Endothelial cell of umbilical vein (primary cell): Measurements from ENCODE around the gene BNC2. TPM values are rescaled to one million over a fixed set of nuclear protein-coding genes. Genes with fewer than 3 reads are reported as not detected.

ENCODE experiments used
- BruUV-seq: library from RNA; stranded (reverse); fragments of 400-500 nt; replicated peaks from 2 replicates; lab custom pipeline; 2021; lab: Mats Ljungman, UMichigan
- CTCF ChIA-PET: fragments of 300-600, 350-600 bp; sonication (Branson Sonifier 250); formaldehyde crosslinking; loops from one replicate; lab custom pipeline; 2021; ENCODE audit warnings: antibody characterized with exemption, inconsistent platforms; lab: Charles Lee
- POLR2A ChIA-PET: fragments of 300-600, 350-600 bp; sonication (Branson Sonifier 250); formaldehyde crosslinking; loops from one replicate; lab custom pipeline; 2021; ENCODE audit warnings: antibody characterized with exemption, inconsistent platforms; lab: Charles Lee
- DNase-seq: peaks from one replicate; pipeline ENCODE4 v3.0.0-alpha.2; 2011; ENCODE audit warnings: low read depth, low spot score
- FAIRE-seq: peaks from 2 replicates; lab custom pipeline; 2011; peaks lifted over from hg19 to GRCh38; lab: Jason Lieb, UNC
- H2AFZ ChIP-seq: 2 replicates; pipeline ENCODE4 v1.6.0; 2012; ENCODE audit warnings: low read depth, low read length, control low read depth, inconsistent platforms
- H3K27ac ChIP-seq: 2 replicates; pipeline ENCODE4 v1.5.1; 2011; ENCODE audit warnings: low read depth, mild to moderate bottlenecking, control low read depth, low read length, moderate library complexity; ENCODE audit not compliant: insufficient read depth
- H3K27me3 ChIP-seq, 2 experiments: 2 replicates each; pipeline versions ENCODE4 v1.6.0 to v1.6.1; 2011; ENCODE audit warnings: low read length in 2 of 2, mixed read lengths in 1 of 2; ENCODE audit not compliant: control insufficient read depth in 2 of 2, insufficient read depth in 2 of 2
- H3K36me3 ChIP-seq, 2 experiments: 2 replicates in 1 of 2; 3 replicates in 1 of 2; pipeline ENCODE4 v1.5.1; 2011; ENCODE audit warnings: low read length in 2 of 2, mild to moderate bottlenecking in 1 of 2, moderate library complexity in 1 of 2; ENCODE audit not compliant: control insufficient read depth in 2 of 2, insufficient read depth in 2 of 2; ENCODE audit errors: extremely low read depth in 1 of 2
- H3K4me1 ChIP-seq: 3 replicates; pipeline ENCODE4 v1.5.1; 2011; ENCODE audit warnings: mild to moderate bottlenecking, low read length; ENCODE audit not compliant: control insufficient read depth, insufficient read depth; ENCODE audit errors: extremely low read depth
- H3K4me2 ChIP-seq: 2 replicates; pipeline ENCODE4 v1.6.1; 2011; ENCODE audit warnings: low read length, control low read depth, mixed read lengths; ENCODE audit not compliant: insufficient read depth
- H3K4me3 ChIP-seq, 3 experiments: fragments of 200-600 bp in 1 of 3; sonication (generic), shearing (Covaris generic) in 1 of 3; replicated peaks in 1 of 3; 2 replicates each; pipeline ENCODE4 v1.5.1; 2011 to 2016; ENCODE audit warnings: control low read depth in 3 of 3, low read length in 3 of 3, mild to moderate bottlenecking in 2 of 3, inconsistent platforms in 1 of 3, low read depth in 1 of 3, moderate library complexity in 1 of 3; ENCODE audit not compliant: insufficient read depth in 1 of 3
- H3K79me2 ChIP-seq: 2 replicates; pipeline ENCODE4 v1.6.0; 2012; ENCODE audit warnings: low read length, inconsistent platforms; ENCODE audit not compliant: control insufficient read depth, insufficient read depth
- H3K9ac ChIP-seq: replicated peaks from 2 replicates; pipeline ENCODE3; 2011; ENCODE audit warnings: low read length, control low read depth; ENCODE audit not compliant: insufficient read depth; ENCODE audit errors: extremely low read depth
- H3K9me1 ChIP-seq: replicated peaks from 3 replicates; pipeline ENCODE4 v1.6.0; 2011; ENCODE audit warnings: mild to moderate bottlenecking, low read length; ENCODE audit not compliant: control insufficient read depth, insufficient read depth; ENCODE audit errors: extremely low read depth
- H3K9me3 ChIP-seq: replicated peaks from 2 replicates; pipeline ENCODE4 v1.5.1; 2012; ENCODE audit warnings: low read length, inconsistent platforms; ENCODE audit not compliant: control insufficient read depth, insufficient read depth
- H4K20me1 ChIP-seq: replicated peaks from 2 replicates; pipeline ENCODE3; 2011; ENCODE audit warnings: mild to moderate bottlenecking, low read length; ENCODE audit not compliant: control insufficient read depth, insufficient read depth; ENCODE audit errors: extremely low read depth
- EZH2 ChIP-seq: IDR thresholded peaks from 2 replicates; pipeline ENCODE4 v1.6.1; 2012; ENCODE audit warnings: borderline replicate concordance, low read depth, mild to moderate bottlenecking, moderate library complexity, low read length, inconsistent platforms; ENCODE audit not compliant: severe bottlenecking
- FOS ChIP-seq: IDR thresholded peaks from 2 replicates; pipeline ENCODE4 v1.6.1; 2011; ENCODE audit warnings: mild to moderate bottlenecking, low read length, moderate library complexity, borderline replicate concordance; ENCODE audit not compliant: insufficient read depth
- GATA2 ChIP-seq: IDR thresholded peaks from 2 replicates; pipeline ENCODE4 v1.7.0; 2011; ENCODE audit warnings: low read depth, mild to moderate bottlenecking, moderate library complexity, mixed read lengths, low read length; ENCODE audit not compliant: insufficient read length, insufficient read depth
- JUN ChIP-seq: IDR thresholded peaks from 2 replicates; pipeline ENCODE4 v1.6.1; 2011; ENCODE audit warnings: borderline replicate concordance, low read depth; ENCODE audit not compliant: insufficient read length, insufficient read depth
- MAX ChIP-seq: IDR thresholded peaks from 2 replicates; pipeline ENCODE4 v1.6.1; 2011; ENCODE audit not compliant: insufficient read depth, insufficient read length
- MYC ChIP-seq: IDR thresholded peaks from one replicate; pipeline ENCODE4 v1.6.1; 2011; ENCODE audit warnings: mild to moderate bottlenecking, low read depth, low read length
- POLR2A ChIP-seq: IDR thresholded peaks from 2 replicates; pipeline ENCODE4 v1.6.1; 2012; ENCODE audit warnings: low read depth, mild to moderate bottlenecking, control low read depth, low read length
- POLR2AphosphoS5 ChIP-seq: IDR thresholded peaks from 2 replicates; pipeline ENCODE4 v1.6.1; 2012; ENCODE audit warnings: low read depth, mild to moderate bottlenecking, control low read depth, low read length, moderate library complexity; ENCODE audit not compliant: insufficient read depth
- dilution Hi-C: fragments of 300-500 bp; cut with MboI; formaldehyde crosslinking; loops from one replicate; pipeline ENCODE4 v1.15.0; 2019; ENCODE audit warnings: low sequenced_read_pairs; ENCODE audit not compliant: extremely low pct_ligation_motif_present
- intact Hi-C: fragments of 100-400 bp; cut with micrococcal nuclease; formaldehyde crosslinking; loops from one replicate; pipeline ENCODE4 v1.10.0; 2022
- polyA plus RNA-seq, 4 experiments: library from polyadenylated mRNA; depleted of rRNA in 3 of 4; stranded (reverse) in 3 of 4; unstranded in 1 of 4; fragments of >200 nt; gene quantifications; 2 replicates each; pipeline versions ENCODE4 v1.2.1 to v1.2.3, GENCODE V29; 2011 to 2012; ENCODE audit warnings: missing spikeins in 1 of 4
- total RNA-seq: library from RNA; stranded (reverse); gene quantifications from 2 replicates; pipeline ENCODE4 v1.2.3, GENCODE V29; 2021
- TF ChIP-seq, protein P1 (sequence below), 2 donors: IDR thresholded peaks; 1 replicate in 1 of 2; 2 replicates in 1 of 2; pipeline ENCODE4 v1.5.1; 2011; ENCODE audit warnings: low read length in 2 of 2, mild to moderate bottlenecking in 2 of 2, moderate library complexity in 2 of 2, control low read depth in 1 of 2, inconsistent platforms in 1 of 2, low read depth in 1 of 2; ENCODE audit not compliant: insufficient read depth in 1 of 2; ENCODE audit errors: extremely low read depth in 1 of 2

Gene BNC2
- total and polyA plus RNA-seq, 2 donors (not counting 3 experiments of a cell fraction or from before 2014, with no cell fraction given) = 12.1 to 34.3 TPM

- DNase-seq (no peak), FAIRE-seq (no peak)
- no peaks in the 10 kb centered on the region for H3K9me1 ChIP-seq
- H3K4me3 ChIP-seq = no peak overlapping the region
- no peaks in the 10 kb centered on the region for H4K20me1 ChIP-seq
- no peak overlapping the region for H3K9ac ChIP-seq
- H3K9me3 ChIP-seq = no peaks in the 10 kb centered on the region
- no TSS peak for BruUV-seq
- no peak for TF ChIP-seq MYC
- intact Hi-C loops (no loop called here), dilution Hi-C loops (no loop called here)
- CTCF ChIA-PET = no interaction called here
- H3K4me1 ChIP-seq = no peaks in the 10 kb centered on the region
- no peaks in the 10 kb centered on the region for H3K27me3 ChIP-seq
- no peak overlapping the region for H3K27ac ChIP-seq
- H3K4me2 ChIP-seq = no peak overlapping the region
- H3K36me3 ChIP-seq = peaks cover 3 to 5% of the 10 kb centered on the region in 2 experiments
- H2AFZ ChIP-seq = no peak overlapping the region
- POLR2A ChIA-PET = no interaction called here
- H3K79me2 ChIP-seq = no peaks in the 10 kb centered on the region
Measured at GRCh38 chr9:16553869-16554540, 316.5 kb downstream of the BNC2 start.

DNA sequence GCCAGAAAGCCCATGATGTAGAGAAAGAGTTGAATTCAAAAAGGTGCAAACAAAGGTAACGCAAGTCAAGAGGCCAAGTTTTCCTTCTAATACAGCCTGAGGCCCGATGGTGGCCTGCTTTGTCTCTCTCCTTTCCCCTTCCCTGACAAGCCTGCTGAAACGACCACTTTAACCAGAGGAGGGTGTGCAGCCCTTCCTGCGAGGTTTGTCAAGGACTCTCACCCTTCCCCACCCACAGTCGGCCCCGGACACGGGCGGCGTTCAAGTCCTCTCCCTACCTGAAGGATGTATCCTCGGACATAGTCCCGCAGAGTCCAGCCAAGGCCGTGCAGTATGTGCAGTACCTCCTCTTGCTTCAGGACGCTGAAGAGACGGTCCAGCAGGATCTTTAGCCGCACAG is 318.2 kb downstream of the BNC2 start:
- Histone ChIP-seq H3K9me1 (no peaks in the 10 kb centered on the region), H3K4me3 (no peak overlapping the region), H3K36me3 (peaks cover 3 to 8% of the 10 kb centered on the region in 2 experiments), H3K79me2 (no peaks in the 10 kb centered on the region), H3K27ac (no peak overlapping the region), H3K4me1 (no peaks in the 10 kb centered on the region), H3K27me3 (no peaks in the 10 kb centered on the region), H2AFZ (no peak overlapping the region), H3K4me2 (no peak overlapping the region), H3K9me3 (no peaks in the 10 kb centered on the region), H4K20me1 (no peaks in the 10 kb centered on the region), H3K9ac (no peak overlapping the region)
- intact Hi-C loops = no loop called here
- dilution Hi-C loops = no loop called here
- POLR2A ChIA-PET = no interaction called here
- FAIRE-seq (no peak), DNase-seq (no peak)
- no peak for TF ChIP-seq EZH2
- no peak for TF ChIP-seq FOS
- TF ChIP-seq MAX = no peak
- no peak for TF ChIP-seq GATA2
- no peak for TF ChIP-seq MYC
- no peak for TF ChIP-seq JUN
- TF ChIP-seq POLR2A = no peak
- no peak for TF ChIP-seq POLR2AphosphoS5
- TF ChIP-seq, protein P1, sequence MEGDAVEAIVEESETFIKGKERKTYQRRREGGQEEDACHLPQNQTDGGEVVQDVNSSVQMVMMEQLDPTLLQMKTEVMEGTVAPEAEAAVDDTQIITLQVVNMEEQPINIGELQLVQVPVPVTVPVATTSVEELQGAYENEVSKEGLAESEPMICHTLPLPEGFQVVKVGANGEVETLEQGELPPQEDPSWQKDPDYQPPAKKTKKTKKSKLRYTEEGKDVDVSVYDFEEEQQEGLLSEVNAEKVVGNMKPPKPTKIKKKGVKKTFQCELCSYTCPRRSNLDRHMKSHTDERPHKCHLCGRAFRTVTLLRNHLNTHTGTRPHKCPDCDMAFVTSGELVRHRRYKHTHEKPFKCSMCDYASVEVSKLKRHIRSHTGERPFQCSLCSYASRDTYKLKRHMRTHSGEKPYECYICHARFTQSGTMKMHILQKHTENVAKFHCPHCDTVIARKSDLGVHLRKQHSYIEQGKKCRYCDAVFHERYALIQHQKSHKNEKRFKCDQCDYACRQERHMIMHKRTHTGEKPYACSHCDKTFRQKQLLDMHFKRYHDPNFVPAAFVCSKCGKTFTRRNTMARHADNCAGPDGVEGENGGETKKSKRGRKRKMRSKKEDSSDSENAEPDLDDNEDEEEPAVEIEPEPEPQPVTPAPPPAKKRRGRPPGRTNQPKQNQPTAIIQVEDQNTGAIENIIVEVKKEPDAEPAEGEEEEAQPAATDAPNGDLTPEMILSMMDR (IDR thresholded peaks at IDR 0.05; ENCODE audit: extremely low read depth in 1 of 2, insufficient read depth in 1 of 2, low read depth in 1 of 2, low read length in 2 of 2) = no peak
- no TSS peak for BruUV-seq
- CTCF ChIA-PET = no interaction called here
